SK-N-SH (cell line): ENCODE measurements around the gene DMD.

Source experiments
- CHD2 ChIP-seq: fragments of 150-350 bp; IDR thresholded peaks from 2 replicates; pipeline ENCODE4 v1.6.1; 2018; ENCODE audit warnings: low read length; ENCODE audit not compliant: partially characterized antibody
- CTCF ChIP-seq: fragments of 200-600 bp; sonication (generic); IDR thresholded peaks from 2 replicates; pipeline ENCODE4 v1.6.1; 2017; ENCODE audit warnings: antibody characterized with exemption, mild to moderate bottlenecking, moderate library complexity
- EP300 ChIP-seq, 2 experiments: IDR thresholded peaks; 2 replicates each; pipeline versions ENCODE4 v1.4.0 to v1.6.1; 2012; ENCODE audit warnings: borderline replicate concordance in 1 of 2, low read depth in 1 of 2, low read length in 1 of 2
- EZH2phosphoT487 ChIP-seq: fragments of 200-600 bp; sonication (generic); IDR thresholded peaks from 2 replicates; pipeline ENCODE4 v1.6.1; 2017; ENCODE audit warnings: low read depth, mixed run types, mild to moderate bottlenecking, antibody characterized with exemption, moderate library complexity, borderline replicate concordance
- FOXJ3 ChIP-seq: sonication (generic); formaldehyde crosslinking; IDR thresholded peaks from 2 replicates; pipeline ENCODE4 v1.5.1; 2020; ENCODE audit warnings: mild to moderate bottlenecking, missing genetic modification reagents
- JUND ChIP-seq: IDR thresholded peaks from 2 replicates; pipeline ENCODE4 v1.4.0; 2012
- MXI1 ChIP-seq: IDR thresholded peaks from 2 replicates; pipeline ENCODE4 v1.6.1; 2012; ENCODE audit warnings: mild to moderate bottlenecking, low read depth, low read length, improper control_type of control experiment
- POLR2AphosphoS5 ChIP-seq: IDR thresholded peaks from 2 replicates; pipeline ENCODE4 v1.6.1; 2012; ENCODE audit warnings: low read depth, low read length
- RAD21 ChIP-seq: IDR thresholded peaks from 2 replicates; pipeline ENCODE4 v1.6.1; 2012; ENCODE audit warnings: mild to moderate bottlenecking, low read length
- REST ChIP-seq: IDR thresholded peaks from 2 replicates; pipeline ENCODE4 v1.6.1; 2012; ENCODE audit warnings: mild to moderate bottlenecking, low read depth, low read length, moderate library complexity
- RXRA ChIP-seq: IDR thresholded peaks from 2 replicates; pipeline ENCODE4 v1.4.0; 2012; ENCODE audit warnings: low read depth, mild to moderate bottlenecking, borderline replicate concordance
- ZBTB33 ChIP-seq: IDR thresholded peaks from 2 replicates; pipeline ENCODE4 v1.4.0; 2012; ENCODE audit warnings: low read depth, borderline replicate concordance

- TF ChIP-seq REST: no peak
- no peak for TF ChIP-seq EP300 (IDR thresholded peaks at IDR 0.05; ENCODE audit: borderline replicate concordance in 1 of 2, low read depth in 1 of 2, low read length in 1 of 2)
- TF ChIP-seq CTCF: no peak
- no peak for TF ChIP-seq RXRA
- TF ChIP-seq RAD21: no peak
- TF ChIP-seq ZBTB33: no peak
- no peak for TF ChIP-seq EZH2phosphoT487
- no peak for TF ChIP-seq JUND
- TF ChIP-seq MXI1: no peak
- TF ChIP-seq POLR2AphosphoS5: no peak
- no peak for TF ChIP-seq CHD2
- TF ChIP-seq FOXJ3 (CRISPR knock-in tag): no peak
Measured at GRCh38 chrX:33078273-33078672, 133.1 kb downstream of the DMD start.
